GM12801 (cell line): ENCODE results near the gene CNIH3.

Source experiments
- CTCF ChIP-seq: IDR thresholded peaks from one replicate; pipeline ENCODE4 v1.5.1; 2011; ENCODE audit warnings: control low read depth; ENCODE audit not compliant: insufficient read length; ENCODE audit errors: extremely low read depth

The CNIH3 gene

GRCh38 chr1:224780736-224781135 lies 164.6 kb downstream of the CNIH3 start:
- TF ChIP-seq CTCF = no peak

- no peak for TF ChIP-seq CTCF
These were observed 165.7 kb downstream of the CNIH3 start for GRCh38 chr1:224781800-224782199.

- no peak for TF ChIP-seq CTCF
These were observed 166.3 kb downstream of the CNIH3 start for GRCh38 chr1:224782281-224783000.

- no peak for TF ChIP-seq CTCF
These were observed 167.0 kb downstream of the CNIH3 start for GRCh38 chr1:224783006-224783651.

- no peak for TF ChIP-seq CTCF
These were observed 168.3 kb downstream of the CNIH3 start for GRCh38 chr1:224784265-224785039.

- no peak for TF ChIP-seq CTCF
These were observed 168.9 kb downstream of the CNIH3 start for GRCh38 chr1:224785040-224785328.

GRCh38 chr1:224785622-224786021 lies 169.5 kb downstream of the CNIH3 start:
- no peak for TF ChIP-seq CTCF
